GM18909 (cell line): Measurements from ENCODE around the gene ZNF84.

Source experiments
- ATAC-seq: cut with Tn5 transposase; IDR thresholded peaks from one replicate; pipeline ENCODE4 v1.9.1; 2021; ENCODE audit warnings: mild to moderate bottlenecking; ENCODE audit not compliant: unreplicated experiment, poor library complexity

Gene ZNF84

GRCh38 chr12:133108150-133108549, 70.8 kb downstream of the ZNF84 start:
- no peak for ATAC-seq
